ENCODE measurements around the gene RNF169. TPM values are rescaled to one million over a fixed set of nuclear protein-coding genes. Genes with fewer than 3 reads are reported as not detected.

RNF169 gene
- total RNA-seq, 1 donor from 2014 or later = 21.6 TPM

DNA sequence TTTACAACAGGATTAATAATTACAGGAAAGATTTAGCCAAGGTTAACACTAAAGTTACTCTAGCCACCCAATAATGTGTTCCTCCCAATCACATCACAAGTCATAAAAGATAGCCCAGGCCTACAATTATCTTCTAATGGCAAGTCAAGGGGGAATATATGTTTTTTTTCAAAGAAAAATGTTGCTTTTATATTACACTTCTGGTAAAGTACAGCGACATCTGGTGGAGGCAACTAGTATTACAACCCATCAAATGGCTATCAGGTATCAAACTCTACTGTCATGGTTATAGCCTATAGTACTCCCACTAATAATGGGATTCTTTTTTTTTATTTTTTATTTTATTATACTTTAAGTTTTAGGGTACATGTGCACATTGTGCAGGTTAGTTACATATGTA lies 128.5 kb downstream of the RNF169 start:
- DNase-seq (ENCODE audit: low spot score) = no peak

Other genes starting within 250 kb of the RNF169 start
- gene POLD3, start 156.3 kb upstream of the RNF169 start, total RNA-seq = 21.8 TPM
- 3.2 TPM for gene CHRDL2, start 17.4 kb upstream of the RNF169 start, total RNA-seq
- gene XRRA1, start 200.2 kb downstream of the RNF169 start, total RNA-seq = 14.1 TPM
- gene SPCS2, start 200.4 kb downstream of the RNF169 start, total RNA-seq = 151 TPM
- 10.9 TPM for gene NEU3, start 240.1 kb downstream of the RNF169 start, total RNA-seq

All from ureter (tissue), 1 donor.